ENCODE data around the gene HUWE1.

HUWE1 gene

GRCh38 chrX:53683556-53684414 lies 2.7 kb downstream of the HUWE1 start:
- Histone ChIP-seq H3K4me3 (ENCODE audit: low read depth in 1 of 2, low read length in 2 of 2) (peak overlapping the region; percentile 68 to 78), H3K9me3 (ENCODE audit: control insufficient read depth in 1 of 2, low read length in 2 of 2) (no peaks in the 10 kb centered on the region), H3K4me1 (ENCODE audit: control insufficient read depth in 1 of 2, insufficient read depth in 2 of 2, low read length in 2 of 2) (peaks cover 0 to 22% of the 10 kb centered on the region in 2 donors), H3K36me3 (ENCODE audit: control insufficient read depth in 1 of 2, insufficient read depth in 2 of 2, low read length in 2 of 2) (peaks cover 6 to 9% of the 10 kb centered on the region in 2 donors), H3K27me3 (ENCODE audit: low read depth, low read length) (no peaks in the 10 kb centered on the region), H3K27ac (ENCODE audit: low read length) (peak overlapping the region; percentile 83)

GRCh38 chrX:53682885-53683555 lies 3.5 kb downstream of the HUWE1 start:
- H3K36me3 ChIP-seq (ENCODE audit: control insufficient read depth in 1 of 2, insufficient read depth in 2 of 2, low read length in 2 of 2), result peaks cover 6 to 12% of the 10 kb centered on the region in 2 donors
- no peaks in the 10 kb centered on the region for H3K27me3 ChIP-seq (ENCODE audit: low read depth, low read length)
- peak overlapping the region; percentile 65 to 78 for H3K4me3 ChIP-seq (ENCODE audit: low read depth in 1 of 2, low read length in 2 of 2)
- H3K4me1 ChIP-seq (ENCODE audit: control insufficient read depth in 1 of 2, insufficient read depth in 2 of 2, low read length in 2 of 2), result peaks cover 0 to 22% of the 10 kb centered on the region in 2 donors
- H3K9me3 ChIP-seq (ENCODE audit: control insufficient read depth in 1 of 2, low read length in 2 of 2), result no peaks in the 10 kb centered on the region
- peak overlapping the region; percentile 83 for H3K27ac ChIP-seq (ENCODE audit: low read length)

- Histone ChIP-seq H3K27me3 (ENCODE audit: low read depth, low read length) (no peaks in the 10 kb centered on the region), H3K9me3 (ENCODE audit: control insufficient read depth in 1 of 2, low read length in 2 of 2) (no peaks in the 10 kb centered on the region), H3K27ac (ENCODE audit: low read length) (no peak overlapping the region), H3K4me1 (ENCODE audit: control insufficient read depth in 1 of 2, insufficient read depth in 2 of 2, low read length in 2 of 2) (peaks cover 0 to 22% of the 10 kb centered on the region in 2 donors), H3K4me3 (ENCODE audit: low read depth in 1 of 2, low read length in 2 of 2) (no peak overlapping the region), H3K36me3 (ENCODE audit: control insufficient read depth in 1 of 2, insufficient read depth in 2 of 2, low read length in 2 of 2) (peaks cover 6 to 14% of the 10 kb centered on the region in 2 donors)
These were observed 4.9 kb downstream of the HUWE1 start for GRCh38 chrX:53681661-53682060.

GRCh38 chrX:53678667-53679066 lies 7.9 kb downstream of the HUWE1 start:
- H3K36me3 ChIP-seq (ENCODE audit: control insufficient read depth in 1 of 2, insufficient read depth in 2 of 2, low read length in 2 of 2), result peaks cover 4 to 22% of the 10 kb centered on the region in 2 donors
- H3K4me1 ChIP-seq (ENCODE audit: control insufficient read depth in 1 of 2, insufficient read depth in 2 of 2, low read length in 2 of 2), result peaks cover 0 to 20% of the 10 kb centered on the region in 2 donors
- H3K9me3 ChIP-seq (ENCODE audit: control insufficient read depth in 1 of 2, low read length in 2 of 2), result no peaks in the 10 kb centered on the region
- no peaks in the 10 kb centered on the region for H3K27me3 ChIP-seq (ENCODE audit: low read depth, low read length)
- H3K4me3 ChIP-seq (ENCODE audit: low read depth in 1 of 2, low read length in 2 of 2), result no peak overlapping the region
- no peak overlapping the region for H3K27ac ChIP-seq (ENCODE audit: low read length)

- peaks cover 0 to 17% of the 10 kb centered on the region in 2 donors for H3K4me1 ChIP-seq (ENCODE audit: control insufficient read depth in 1 of 2, insufficient read depth in 2 of 2, low read length in 2 of 2)
- peaks cover 0 to 22% of the 10 kb centered on the region in 2 donors for H3K36me3 ChIP-seq (ENCODE audit: control insufficient read depth in 1 of 2, insufficient read depth in 2 of 2, low read length in 2 of 2)
- no peak overlapping the region for H3K4me3 ChIP-seq (ENCODE audit: low read depth in 1 of 2, low read length in 2 of 2)
- no peaks in the 10 kb centered on the region for H3K27me3 ChIP-seq (ENCODE audit: low read depth, low read length)
- no peaks in the 10 kb centered on the region for H3K9me3 ChIP-seq (ENCODE audit: control insufficient read depth in 1 of 2, low read length in 2 of 2)
- no peak overlapping the region for H3K27ac ChIP-seq (ENCODE audit: low read length)
These were observed 9.2 kb downstream of the HUWE1 start for GRCh38 chrX:53677286-53677685.

- H3K27ac ChIP-seq (ENCODE audit: low read length), result no peak overlapping the region
- peaks cover 4 to 14% of the 10 kb centered on the region in 2 donors for H3K36me3 ChIP-seq (ENCODE audit: control insufficient read depth in 1 of 2, insufficient read depth in 2 of 2, low read length in 2 of 2)
- H3K9me3 ChIP-seq (ENCODE audit: control insufficient read depth in 1 of 2, low read length in 2 of 2), result no peaks in the 10 kb centered on the region
- peaks cover 0 to 11% of the 10 kb centered on the region in 2 donors for H3K4me1 ChIP-seq (ENCODE audit: control insufficient read depth in 1 of 2, insufficient read depth in 2 of 2, low read length in 2 of 2)
- H3K4me3 ChIP-seq (ENCODE audit: low read depth in 1 of 2, low read length in 2 of 2), result no peak overlapping the region
- H3K27me3 ChIP-seq (ENCODE audit: low read depth, low read length), result no peaks in the 10 kb centered on the region
These were observed 11.9 kb downstream of the HUWE1 start for GRCh38 chrX:53674581-53674980.

GRCh38 chrX:53669258-53669657 lies 17.3 kb downstream of the HUWE1 start:
- Histone ChIP-seq H3K4me3 (ENCODE audit: low read depth in 1 of 2, low read length in 2 of 2) (no peak overlapping the region), H3K4me1 (ENCODE audit: control insufficient read depth in 1 of 2, insufficient read depth in 2 of 2, low read length in 2 of 2) (peaks cover 0 to 25% of the 10 kb centered on the region in 2 donors), H3K27me3 (ENCODE audit: low read depth, low read length) (no peaks in the 10 kb centered on the region), H3K27ac (ENCODE audit: low read length) (no peak overlapping the region), H3K36me3 (ENCODE audit: control insufficient read depth in 1 of 2, insufficient read depth in 2 of 2, low read length in 2 of 2) (peaks cover 1 to 4% of the 10 kb centered on the region in 2 donors), H3K9me3 (ENCODE audit: control insufficient read depth in 1 of 2, low read length in 2 of 2) (no peaks in the 10 kb centered on the region)

- Histone ChIP-seq H3K9me3 (ENCODE audit: control insufficient read depth in 1 of 2, low read length in 2 of 2) (no peaks in the 10 kb centered on the region), H3K27me3 (ENCODE audit: low read depth, low read length) (no peaks in the 10 kb centered on the region), H3K4me1 (ENCODE audit: control insufficient read depth in 1 of 2, insufficient read depth in 2 of 2, low read length in 2 of 2) (peaks cover 0 to 22% of the 10 kb centered on the region in 2 donors), H3K4me3 (ENCODE audit: low read depth in 1 of 2, low read length in 2 of 2) (no peak overlapping the region), H3K27ac (ENCODE audit: low read length) (no peak overlapping the region), H3K36me3 (ENCODE audit: control insufficient read depth in 1 of 2, insufficient read depth in 2 of 2, low read length in 2 of 2) (peaks cover 0 to 4% of the 10 kb centered on the region in 2 donors)
These were observed 20.3 kb downstream of the HUWE1 start for GRCh38 chrX:53666171-53666570.

- Histone ChIP-seq H3K4me1 (ENCODE audit: control insufficient read depth in 1 of 2, insufficient read depth in 2 of 2, low read length in 2 of 2) (peaks cover 0 to 5% of the 10 kb centered on the region in 2 donors), H3K27ac (ENCODE audit: low read length) (no peak overlapping the region), H3K36me3 (ENCODE audit: control insufficient read depth in 1 of 2, insufficient read depth in 2 of 2, low read length in 2 of 2) (peaks cover 1 to 5% of the 10 kb centered on the region in 2 donors), H3K9me3 (ENCODE audit: control insufficient read depth in 1 of 2, low read length in 2 of 2) (no peaks in the 10 kb centered on the region), H3K27me3 (ENCODE audit: low read depth, low read length) (no peaks in the 10 kb centered on the region), H3K4me3 (ENCODE audit: low read depth in 1 of 2, low read length in 2 of 2) (no peak overlapping the region)
These were observed 26.5 kb downstream of the HUWE1 start for GRCh38 chrX:53660004-53660403.

GRCh38 chrX:53659039-53659438 lies 27.5 kb downstream of the HUWE1 start:
- no peak overlapping the region for H3K4me3 ChIP-seq (ENCODE audit: low read depth in 1 of 2, low read length in 2 of 2)
- no peak overlapping the region for H3K27ac ChIP-seq (ENCODE audit: low read length)
- H3K9me3 ChIP-seq (ENCODE audit: control insufficient read depth in 1 of 2, low read length in 2 of 2), result no peaks in the 10 kb centered on the region
- no peaks in the 10 kb centered on the region for H3K27me3 ChIP-seq (ENCODE audit: low read depth, low read length)
- peaks cover 4 to 5% of the 10 kb centered on the region in 2 donors for H3K36me3 ChIP-seq (ENCODE audit: control insufficient read depth in 1 of 2, insufficient read depth in 2 of 2, low read length in 2 of 2)
- H3K4me1 ChIP-seq (ENCODE audit: control insufficient read depth in 1 of 2, insufficient read depth in 2 of 2, low read length in 2 of 2), result peaks cover 3 to 5% of the 10 kb centered on the region in 2 donors

GRCh38 chrX:53656845-53657244 lies 29.7 kb downstream of the HUWE1 start:
- Histone ChIP-seq H3K4me3 (ENCODE audit: low read depth in 1 of 2, low read length in 2 of 2) (no peak overlapping the region), H3K36me3 (ENCODE audit: control insufficient read depth in 1 of 2, insufficient read depth in 2 of 2, low read length in 2 of 2) (peaks cover 4 to 5% of the 10 kb centered on the region in 2 donors), H3K4me1 (ENCODE audit: control insufficient read depth in 1 of 2, insufficient read depth in 2 of 2, low read length in 2 of 2) (peaks cover 3 to 9% of the 10 kb centered on the region in 2 donors), H3K27me3 (ENCODE audit: low read depth, low read length) (no peaks in the 10 kb centered on the region), H3K27ac (ENCODE audit: low read length) (no peak overlapping the region), H3K9me3 (ENCODE audit: control insufficient read depth in 1 of 2, low read length in 2 of 2) (no peaks in the 10 kb centered on the region)
